ENCODE measurements around the gene FAM98C.

Gene FAM98C

DNA sequence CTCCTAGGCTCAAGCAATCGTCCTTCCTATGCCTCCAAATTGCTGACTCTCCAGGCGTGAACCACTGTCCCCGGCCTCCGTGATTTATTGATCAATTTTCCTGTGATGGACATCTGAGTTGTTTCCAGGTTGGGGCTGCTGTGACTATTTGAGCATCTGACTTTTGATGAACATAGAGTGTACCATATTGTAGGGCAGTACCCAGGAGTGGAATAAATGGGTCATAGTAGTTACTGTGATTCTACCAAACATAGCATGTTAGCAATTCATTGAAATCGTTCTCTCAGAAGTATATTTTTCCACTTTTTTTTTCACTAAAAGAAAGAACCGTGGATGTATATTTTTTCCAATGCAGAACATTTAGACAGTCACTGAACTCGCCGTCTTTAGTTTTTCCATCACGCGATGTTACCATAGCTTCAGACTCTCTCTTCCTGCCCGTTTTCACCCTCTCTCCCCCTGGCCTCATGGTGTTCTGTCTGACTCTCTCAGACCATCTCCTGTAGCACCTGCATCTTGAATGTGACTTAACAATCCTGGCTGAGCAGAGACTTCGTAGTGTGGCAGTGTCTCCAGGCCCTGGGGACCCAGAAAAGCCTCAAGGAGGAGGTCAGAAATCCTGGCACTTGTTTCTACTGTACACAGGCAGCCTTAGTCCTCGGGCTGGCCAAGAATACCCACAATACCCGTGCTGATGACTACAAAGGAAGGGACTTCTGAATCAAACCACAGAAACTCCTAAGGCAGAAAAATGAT is 26.3 kb downstream of the FAM98C start:
- DNase-seq, result no peak

DNA sequence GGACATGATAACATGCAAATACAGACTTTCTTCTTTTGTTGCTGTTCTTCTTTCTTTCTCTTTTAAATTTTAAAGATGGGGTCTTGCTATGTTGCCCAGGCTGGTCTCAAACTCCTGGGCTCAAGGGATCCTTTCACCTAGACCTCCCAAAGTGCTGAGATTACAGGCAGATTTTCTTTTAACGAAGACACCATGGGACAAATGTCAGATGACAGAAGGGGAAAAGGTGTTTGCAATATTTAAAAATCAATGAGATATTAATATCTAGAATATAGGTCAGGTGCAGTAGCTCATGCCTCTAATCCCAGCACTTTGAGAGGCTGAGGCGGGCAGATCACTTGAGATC is 26.9 kb downstream of the FAM98C start:
- DNase-seq, result no peak

DNA sequence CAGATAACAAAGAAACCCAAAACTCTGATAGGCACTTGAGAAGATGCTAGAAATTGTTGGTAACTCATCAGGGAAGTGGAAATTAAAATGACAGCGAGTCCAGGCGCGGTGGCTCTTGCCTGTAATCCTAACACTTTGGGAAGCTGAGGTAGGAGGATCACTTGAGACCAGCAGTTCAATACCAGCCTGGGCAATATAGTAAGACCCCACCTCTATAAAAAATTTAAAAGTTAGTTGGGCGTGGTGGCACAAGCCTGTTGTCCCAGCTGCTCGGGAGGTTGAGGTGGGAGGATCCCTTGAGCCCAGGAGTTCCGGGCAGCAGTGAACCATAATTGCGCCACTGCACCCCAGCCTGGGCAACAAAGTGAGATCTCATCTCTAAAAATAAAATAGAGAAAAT is 28.0 kb downstream of the FAM98C start:
- no peak for DNase-seq

DNA sequence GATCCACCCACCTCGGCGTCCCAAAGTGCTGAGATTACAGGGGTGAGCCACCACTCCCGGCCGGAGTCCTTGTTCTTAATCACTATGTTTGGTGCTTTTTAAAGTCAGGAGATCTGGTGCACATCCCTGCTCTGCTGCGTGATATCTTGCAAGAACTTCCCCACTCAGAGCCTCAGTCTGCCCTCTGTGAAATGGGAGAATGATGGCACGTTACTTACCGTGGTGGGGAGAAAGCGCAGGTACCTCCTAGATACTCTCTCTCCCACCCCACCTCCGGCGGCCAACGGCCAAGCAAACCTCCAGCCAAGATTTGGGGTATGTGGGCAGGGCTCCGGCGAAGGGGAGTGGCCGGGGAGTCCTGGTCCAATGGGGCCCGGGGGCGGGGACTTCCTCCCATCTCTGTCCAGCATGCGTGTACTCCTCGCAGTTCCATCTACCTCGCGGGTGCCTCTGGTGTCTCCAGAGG is 30.4 kb downstream of the FAM98C start, which contains the start of gene RYR1:
Gene RYR1, plus strand, starts transcription at position 424 of the 466 bp plus-strand sequence. CDS start 139 bp downstream, outside the sequence.
- no peak for DNase-seq

DNA sequence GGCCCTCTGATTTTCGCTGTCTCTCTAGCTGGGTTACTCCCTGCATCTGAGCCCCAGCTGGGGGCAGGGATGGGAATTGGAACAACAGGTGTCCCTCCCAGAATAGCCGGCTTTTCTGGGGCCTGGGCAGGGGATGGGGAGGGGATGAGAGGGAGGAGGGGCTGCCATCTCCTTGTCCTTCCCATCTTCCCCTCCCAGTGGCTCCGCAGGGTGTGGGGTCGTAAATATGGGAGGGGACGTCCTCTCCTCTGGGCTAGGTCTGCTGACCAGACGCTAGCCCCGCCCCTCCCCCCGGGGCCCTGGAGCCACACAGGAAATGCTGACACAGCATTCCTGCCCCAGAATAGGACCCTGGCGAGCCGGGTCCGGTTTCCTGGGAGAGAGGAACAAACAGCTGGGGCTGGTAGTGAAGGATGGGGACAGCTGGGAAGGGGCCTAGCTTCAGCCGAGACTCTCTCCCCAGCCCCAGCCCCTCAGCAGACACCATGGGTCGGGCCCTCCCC is 31.7 kb downstream of the FAM98C start:
- no peak for DNase-seq

DNA sequence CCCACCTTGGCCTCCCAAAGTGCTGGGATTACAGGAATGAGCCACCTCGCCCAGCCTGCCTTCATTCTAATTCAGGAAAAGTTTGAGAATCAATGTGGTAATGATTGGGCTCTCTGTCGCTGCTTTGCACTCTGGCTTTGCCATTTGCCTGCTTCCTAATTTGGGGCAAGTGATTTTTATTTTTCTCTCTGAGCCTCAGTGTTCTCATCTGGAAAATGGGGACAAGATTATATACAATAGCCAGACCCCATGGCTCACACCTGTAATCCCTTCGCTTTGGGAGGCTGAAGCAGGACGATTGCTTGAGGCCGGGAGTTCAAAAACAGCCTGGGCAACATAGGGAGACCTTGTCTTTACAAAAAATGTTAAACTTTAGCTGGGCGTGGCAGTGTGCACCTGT is 34.4 kb downstream of the FAM98C start:
- DNase-seq, result no peak

DNA sequence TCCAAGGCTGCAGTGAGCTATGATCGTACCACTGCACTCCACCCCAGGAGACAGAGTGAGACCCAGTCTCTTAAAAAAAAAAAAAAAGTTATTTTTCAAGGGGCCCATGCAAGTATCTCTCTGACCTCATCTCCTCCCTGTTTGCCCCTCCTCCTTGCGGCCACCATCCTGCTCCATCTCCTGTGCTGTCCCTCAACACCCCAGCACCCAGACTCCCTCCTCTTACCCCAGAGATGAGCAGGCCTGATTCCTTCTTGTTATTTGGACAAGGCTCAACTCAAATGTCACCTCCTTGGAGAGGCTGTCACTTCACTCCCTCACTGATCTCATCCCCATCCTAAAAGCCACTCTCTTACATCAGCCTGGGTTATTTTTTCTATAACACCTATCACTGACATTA is 35.0 kb downstream of the FAM98C start:
- no peak for DNase-seq

DNA sequence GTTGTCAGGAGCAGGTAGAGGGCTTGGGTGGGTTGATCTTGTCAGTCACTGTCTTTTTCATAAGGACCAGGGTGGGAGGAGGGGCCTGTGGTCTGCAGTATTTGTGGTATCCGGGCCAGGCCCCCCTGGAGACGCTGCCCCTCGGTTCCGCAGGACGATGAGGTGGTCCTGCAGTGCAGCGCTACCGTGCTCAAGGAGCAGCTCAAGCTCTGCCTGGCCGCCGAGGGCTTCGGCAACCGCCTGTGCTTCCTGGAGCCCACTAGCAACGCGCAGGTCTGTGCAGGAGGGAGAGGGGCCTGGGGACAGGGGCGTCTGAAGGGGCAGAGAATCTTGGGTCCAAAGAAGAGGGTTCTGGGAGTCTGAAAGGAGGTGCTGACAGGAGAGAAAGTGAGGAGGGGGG is 37.7 kb downstream of the FAM98C start:
- no peak for DNase-seq

DNA sequence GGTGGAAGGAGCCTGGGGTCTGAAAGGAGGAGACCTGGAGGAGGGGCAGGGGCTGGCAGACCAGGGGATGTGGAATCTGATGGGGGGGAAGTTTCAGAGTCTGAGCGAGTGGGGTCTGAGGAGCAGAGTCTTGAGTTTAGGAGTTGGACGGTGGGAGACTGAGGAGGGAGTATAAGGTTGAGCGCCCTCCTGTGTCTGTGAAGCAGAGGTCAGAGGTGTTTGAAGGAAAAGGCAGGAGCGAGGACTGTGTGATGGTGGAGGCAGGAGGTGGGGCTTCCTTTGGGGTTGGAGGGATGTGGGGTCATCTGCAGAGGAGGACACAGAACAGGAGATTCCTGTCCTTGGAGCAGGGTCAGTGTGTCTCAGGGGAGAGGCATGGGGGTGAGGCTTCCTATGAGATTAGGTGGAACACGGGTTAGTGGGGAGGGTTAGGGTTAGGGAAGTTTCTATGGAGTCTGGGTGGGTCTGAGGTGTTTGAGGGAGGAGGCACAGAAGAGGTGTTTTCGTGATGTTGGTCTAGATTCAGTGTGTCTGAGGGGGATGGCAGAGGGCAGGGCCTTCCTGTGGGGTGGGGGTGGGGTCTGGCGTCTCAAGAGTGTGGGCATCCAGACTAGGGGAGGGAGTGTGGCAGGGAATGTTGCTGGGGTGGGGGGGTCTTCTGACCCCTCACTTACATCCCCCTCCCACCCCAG is 38.9 kb downstream of the FAM98C start:
- DNase-seq, result no peak

DNA sequence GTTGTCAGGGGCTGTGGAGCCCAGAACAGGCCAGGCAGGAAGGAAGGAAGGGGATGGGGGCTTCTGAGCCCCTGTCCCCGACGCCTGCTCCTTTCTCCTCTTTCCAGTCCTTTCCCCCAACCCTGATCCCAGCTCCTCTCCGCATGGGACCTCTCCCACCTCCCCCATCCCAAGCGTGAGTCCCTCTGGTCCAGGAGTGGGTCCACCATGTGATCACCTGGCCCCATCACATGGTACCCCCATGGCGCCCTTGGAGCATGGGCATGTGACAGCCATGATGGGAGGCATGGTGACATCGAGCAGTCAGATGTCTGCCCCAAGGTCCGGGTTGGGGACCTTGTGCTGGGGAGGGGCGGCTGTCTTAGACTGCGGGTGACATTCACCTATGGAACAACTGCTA is 39.8 kb downstream of the FAM98C start:
- no peak for DNase-seq

DNA sequence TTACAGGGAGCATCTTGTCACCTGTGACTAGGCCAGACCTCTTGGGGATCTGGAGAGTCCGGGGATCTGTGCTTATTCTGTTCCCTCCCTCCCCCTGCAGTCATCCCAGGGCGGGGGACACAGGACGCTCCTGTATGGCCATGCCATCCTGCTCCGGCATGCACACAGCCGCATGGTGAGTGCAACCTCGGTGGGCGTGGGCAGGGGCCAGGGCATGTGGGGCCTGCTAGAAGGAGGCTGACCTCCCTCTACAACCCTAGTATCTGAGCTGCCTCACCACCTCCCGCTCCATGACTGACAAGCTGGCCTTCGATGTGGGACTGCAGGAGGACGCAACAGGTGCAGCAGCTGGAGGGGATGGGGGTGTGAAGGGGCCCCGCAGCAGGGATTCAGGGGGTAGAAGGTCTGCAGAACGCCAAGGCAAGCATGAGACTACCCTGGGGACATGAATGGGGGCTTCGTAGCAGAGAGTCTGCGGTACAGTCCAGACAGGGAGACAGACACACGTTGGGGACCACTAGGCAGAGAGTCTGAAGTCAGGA is 40.6 kb downstream of the FAM98C start:
- no peak for DNase-seq

DNA sequence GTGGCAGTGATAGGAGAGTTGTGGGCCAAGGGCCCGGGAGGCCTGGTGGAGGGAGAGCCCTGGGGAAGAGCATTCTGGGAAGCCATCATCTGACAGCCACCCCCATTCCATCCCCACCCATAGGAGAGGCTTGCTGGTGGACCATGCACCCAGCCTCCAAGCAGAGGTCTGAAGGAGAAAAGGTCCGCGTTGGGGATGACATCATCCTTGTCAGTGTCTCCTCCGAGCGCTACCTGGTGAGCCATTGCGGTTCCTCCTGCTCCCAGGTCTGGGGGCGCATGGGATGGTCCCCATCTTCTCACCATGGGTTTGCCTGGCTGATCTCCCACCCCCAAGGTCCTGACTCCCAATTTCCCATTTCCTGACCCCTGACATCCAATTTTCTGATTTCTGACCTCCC is 41.1 kb downstream of the FAM98C start:
- DNase-seq, result no peak

DNA sequence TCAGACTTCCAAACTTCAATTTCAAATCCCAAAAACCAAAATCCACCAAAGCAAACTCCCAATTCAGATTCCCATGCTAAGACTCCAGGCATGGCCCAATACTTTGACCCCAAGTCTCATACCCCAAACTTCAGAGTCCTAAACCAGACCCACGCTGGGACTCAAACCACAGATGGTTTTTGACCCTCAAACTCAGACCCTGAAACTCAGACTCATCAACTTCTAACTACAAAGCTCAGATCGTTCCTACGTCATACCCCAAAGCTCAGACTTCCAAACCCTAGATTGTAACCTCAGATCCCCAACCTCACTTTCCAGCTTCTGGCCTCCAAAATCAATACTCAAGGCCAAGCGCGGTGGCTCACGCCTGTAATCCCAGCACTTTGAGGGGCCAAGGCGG is 42.5 kb downstream of the FAM98C start:
- no peak for DNase-seq

DNA sequence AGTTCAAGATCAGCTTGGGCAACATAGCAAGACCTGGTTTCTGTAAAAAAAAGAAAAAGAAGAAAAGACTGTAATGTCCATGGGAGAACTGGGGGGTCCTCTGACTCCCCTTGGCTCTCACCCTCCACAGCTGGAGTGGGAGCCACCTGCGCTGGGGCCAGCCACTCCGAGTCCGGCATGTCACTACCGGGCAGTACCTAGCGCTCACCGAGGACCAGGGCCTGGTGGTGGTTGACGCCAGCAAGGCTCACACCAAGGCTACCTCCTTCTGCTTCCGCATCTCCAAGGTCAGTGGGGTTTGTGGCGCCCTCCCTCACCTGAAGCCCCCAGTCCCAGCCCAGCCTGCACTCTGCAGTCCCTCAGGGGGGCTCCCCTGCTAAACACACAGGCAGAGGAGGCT is 45.3 kb downstream of the FAM98C start:
- no peak for DNase-seq

DNA sequence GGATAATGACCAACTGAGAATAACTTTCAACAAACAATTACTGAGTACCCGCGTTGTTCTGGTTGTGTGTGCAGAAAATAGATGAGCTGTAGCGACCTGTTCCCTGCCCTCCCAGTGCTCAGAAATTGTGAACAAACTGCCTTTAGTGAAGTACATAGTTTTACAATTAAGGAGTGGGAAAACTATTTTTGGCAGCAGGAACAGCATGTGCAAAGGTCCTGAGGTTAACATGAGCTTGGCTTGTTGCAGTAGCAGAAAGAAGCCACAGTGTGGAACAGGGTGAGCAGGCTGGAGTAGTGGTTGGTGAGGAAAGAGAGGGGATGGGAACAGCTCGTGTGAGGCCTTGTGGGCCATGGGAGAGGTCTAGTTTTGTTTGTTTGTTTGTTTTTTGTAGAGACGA is 46.6 kb downstream of the FAM98C start:
- no peak for DNase-seq

DNA sequence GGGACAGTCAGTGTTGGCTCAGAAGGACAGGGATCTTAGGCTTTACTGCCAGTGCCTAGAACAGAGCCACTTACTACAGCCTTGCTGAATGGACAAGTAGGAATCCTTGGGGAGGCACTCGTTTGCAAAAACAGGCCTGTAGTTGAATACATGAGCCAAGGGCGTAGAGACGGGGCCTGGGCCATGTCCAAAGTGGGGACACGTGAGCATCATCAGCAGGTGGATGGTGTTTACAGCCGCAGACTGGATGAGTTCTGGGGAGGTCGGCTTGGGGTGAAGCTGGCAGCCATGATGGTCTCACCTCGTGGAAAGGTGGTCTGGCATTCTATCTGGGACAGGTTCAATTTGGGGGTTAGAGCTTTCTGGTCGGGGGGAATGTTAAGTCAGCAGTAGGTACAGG is 48.1 kb downstream of the FAM98C start:
- no peak for DNase-seq

DNA sequence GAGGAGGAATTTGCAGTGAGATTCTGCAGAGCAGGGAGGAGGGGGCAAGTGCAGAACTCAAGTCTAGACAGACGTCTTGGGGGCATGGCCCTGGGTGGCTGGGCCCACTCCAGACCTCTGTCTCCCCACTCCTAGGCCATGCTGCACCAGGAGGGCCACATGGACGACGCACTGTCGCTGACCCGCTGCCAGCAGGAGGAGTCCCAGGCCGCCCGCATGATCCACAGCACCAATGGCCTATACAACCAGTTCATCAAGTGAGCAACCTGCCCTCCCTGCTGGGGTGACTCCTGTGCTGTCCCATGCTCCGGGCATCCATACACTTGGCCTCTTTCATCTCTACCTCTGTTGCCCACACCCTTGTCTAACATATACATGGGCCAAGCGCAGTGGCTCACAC is 48.7 kb downstream of the FAM98C start:
- no peak for DNase-seq

DNA sequence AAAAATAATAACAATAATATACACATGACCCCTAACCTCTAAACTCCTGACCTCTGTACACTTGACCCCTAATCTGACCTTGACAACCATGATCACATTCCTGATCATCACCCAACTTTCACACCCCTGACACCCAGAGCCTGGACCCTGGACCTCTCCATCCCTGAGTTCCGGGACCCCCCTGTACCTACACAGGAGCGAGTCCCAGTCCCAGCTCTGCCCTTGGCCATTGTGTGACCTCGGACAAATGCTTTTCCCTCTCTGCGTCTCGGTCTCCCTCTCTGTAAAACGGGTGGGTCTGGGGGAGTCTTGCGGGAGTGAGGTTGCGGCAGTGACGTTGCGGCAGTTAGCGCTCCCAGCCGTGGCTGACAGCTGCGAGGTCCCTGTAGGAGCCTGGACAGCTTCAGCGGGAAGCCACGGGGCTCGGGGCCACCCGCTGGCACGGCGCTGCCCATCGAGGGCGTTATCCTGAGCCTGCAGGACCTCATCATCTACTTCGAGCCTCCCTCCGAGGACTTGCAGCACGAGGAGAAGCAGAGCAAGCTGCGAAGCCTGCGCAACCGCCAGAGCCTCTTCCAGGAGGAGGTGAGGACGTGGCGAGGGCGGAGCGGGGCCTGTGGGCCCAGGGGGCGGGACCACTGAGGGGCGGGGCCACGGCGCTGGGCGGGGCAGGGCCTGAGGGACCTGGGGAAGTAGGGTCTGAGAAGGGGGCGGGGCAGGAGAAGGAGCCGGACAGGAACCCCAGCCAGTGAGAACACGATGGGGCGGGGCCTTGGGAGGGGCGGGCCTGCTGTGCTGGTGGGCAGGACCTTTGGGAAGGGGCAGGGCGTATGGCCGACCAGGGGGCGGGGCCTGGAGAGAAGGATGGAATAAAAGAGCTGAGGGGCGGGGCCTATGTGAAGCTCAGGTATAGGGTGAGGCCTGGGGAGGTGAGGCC is 49.8 kb downstream of the FAM98C start:
- no peak for DNase-seq

DNA sequence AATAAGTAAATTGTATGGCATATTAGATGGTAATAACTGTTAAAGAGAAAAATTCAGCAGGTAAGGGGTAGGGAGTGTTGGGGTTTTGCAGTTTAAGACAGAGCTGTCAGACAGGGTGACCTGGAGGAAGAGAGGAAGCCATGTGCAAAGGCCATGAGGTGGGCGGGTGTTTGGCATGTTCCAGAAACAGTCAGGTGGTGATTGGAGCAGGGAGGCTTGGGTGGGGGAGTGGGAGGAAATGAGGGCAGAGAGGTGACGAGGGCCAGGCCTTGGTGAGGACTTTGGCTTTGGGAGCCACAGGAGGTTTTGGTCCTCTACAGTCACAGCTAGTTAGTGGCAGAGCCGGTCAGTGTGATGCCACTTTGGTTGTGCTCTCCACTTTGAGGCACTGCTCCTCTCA is 50.7 kb downstream of the FAM98C start:
- DNase-seq, result no peak

DNA sequence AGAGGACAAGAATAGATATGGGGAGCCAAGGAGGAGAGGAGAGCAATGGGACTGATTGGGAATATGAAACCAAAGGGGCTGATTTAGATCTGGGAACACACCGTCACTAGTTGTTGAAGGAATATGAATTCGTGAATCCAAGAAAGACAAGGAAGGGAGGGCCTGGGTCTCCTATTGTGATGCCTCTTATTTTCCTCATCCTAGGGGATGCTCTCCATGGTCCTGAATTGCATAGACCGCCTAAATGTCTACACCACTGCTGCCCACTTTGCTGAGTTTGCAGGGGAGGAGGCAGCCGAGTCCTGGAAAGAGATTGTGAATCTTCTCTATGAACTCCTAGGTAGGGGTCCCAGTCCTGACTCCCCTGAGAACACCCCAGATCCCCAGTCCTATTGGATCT is 52.1 kb downstream of the FAM98C start:
- DNase-seq, result no peak

DNA sequence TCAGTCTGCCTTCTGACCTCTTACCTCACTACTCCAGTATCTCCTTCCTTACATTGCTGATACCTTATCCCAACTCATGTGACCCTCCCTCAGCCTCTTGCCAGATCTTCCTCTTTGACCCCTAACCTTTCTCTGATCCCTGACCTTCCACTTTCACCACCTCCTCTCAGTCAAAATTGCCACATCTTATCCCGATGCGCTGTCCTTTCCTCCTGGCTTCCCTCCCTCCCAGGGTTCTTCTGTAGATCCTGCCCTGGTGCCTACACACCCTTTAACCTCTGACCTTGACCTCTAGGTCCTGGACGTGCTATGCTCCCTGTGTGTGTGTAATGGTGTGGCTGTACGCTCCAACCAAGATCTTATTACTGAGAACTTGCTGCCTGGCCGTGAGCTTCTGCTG is 54.3 kb downstream of the FAM98C start:
- no peak for DNase-seq

DNA sequence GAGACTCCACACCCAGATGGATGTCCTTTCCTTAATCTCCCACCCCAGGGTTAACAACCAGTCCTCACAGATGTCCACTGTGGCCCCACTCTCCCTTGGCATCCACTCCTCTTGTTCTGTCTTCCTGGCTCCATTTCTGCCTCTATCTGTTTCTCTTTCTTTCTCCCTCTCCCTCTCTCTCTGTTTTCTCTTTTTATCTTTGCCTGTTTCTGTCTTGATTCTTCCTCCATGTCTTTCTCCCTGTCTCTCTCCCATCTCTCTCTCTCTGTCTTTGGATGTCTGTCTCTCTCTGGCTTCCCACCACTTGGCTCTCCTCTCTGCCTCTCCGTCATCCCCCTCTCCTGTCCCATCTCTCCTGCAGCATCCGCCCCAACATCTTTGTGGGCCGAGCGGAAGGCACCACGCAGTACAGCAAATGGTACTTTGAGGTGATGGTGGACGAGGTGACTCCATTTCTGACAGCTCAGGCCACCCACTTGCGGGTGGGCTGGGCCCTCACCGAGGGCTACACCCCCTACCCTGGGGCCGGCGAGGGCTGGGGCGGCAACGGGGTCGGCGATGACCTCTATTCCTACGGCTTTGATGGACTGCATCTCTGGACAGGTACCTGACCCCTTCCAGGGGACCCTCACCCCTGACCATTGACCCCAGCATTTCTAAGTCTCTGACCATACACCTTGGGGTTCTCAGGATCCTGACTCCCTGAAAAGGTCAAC is 55.0 kb downstream of the FAM98C start:
- no peak for DNase-seq
